Dedifferentiated amniotic fluid mesenchymal stem cell (primary cell): Measurements from ENCODE around the gene RIPK1.
A peak's percentile ranks its signal among the peaks of the same experiment; 100 is the strongest.

Experiments
- DNase-seq: peaks from one replicate; pipeline ENCODE4 v3.0.0-alpha.2; 2016; ENCODE audit errors: extremely low spot score

Gene RIPK1

DNA sequence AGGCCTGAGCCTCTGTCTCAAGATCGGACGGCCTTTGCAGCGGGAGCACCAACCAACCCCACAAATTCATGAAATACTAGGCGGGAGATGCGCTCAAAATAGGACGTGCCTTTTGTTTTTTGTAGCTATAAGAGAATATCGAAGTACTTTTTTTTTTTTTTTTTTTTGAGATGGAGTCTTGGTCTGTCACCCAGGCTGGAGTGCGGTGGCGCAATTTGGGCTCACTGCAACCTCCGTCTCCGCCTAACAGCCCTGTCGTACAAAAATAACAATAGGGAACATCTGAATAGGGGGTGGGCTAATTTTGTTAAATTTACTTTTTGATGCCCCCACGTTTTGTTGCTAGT, 94.9 kb downstream of the RIPK1 start:
- peak; percentile 24 for DNase-seq

DNA sequence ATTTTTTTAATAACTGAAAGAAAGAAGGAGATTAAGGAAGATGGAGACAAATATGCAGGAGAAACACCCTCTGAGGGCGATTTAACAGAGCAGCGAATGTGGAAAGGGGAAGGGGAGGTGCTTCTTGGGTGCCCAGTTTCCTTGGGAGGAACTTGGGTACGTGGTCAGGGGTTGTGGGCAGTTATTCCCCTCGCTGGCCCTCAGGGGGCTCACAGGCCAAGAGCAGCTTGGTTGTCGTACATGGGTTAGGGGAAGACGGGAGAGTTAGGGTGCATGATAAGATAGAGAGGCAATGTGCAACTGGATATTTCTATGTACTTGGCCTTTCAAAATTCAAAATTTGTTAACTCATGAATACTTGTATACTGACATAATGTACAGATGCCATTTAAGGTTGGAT, 96.1 kb downstream of the RIPK1 start:
- no peak for DNase-seq
